ENCODE data around the gene FAM107A. TPM values are rescaled to one million over a fixed set of nuclear protein-coding genes. Genes with fewer than 3 reads are reported as not detected.

The FAM107A gene
- total and polyA plus RNA-seq, 9 of the 15 experiments (the other 6 are each of a cell fraction or from before 2014, with no cell fraction given): 0.07 TPM; not detected in 8

DNA sequence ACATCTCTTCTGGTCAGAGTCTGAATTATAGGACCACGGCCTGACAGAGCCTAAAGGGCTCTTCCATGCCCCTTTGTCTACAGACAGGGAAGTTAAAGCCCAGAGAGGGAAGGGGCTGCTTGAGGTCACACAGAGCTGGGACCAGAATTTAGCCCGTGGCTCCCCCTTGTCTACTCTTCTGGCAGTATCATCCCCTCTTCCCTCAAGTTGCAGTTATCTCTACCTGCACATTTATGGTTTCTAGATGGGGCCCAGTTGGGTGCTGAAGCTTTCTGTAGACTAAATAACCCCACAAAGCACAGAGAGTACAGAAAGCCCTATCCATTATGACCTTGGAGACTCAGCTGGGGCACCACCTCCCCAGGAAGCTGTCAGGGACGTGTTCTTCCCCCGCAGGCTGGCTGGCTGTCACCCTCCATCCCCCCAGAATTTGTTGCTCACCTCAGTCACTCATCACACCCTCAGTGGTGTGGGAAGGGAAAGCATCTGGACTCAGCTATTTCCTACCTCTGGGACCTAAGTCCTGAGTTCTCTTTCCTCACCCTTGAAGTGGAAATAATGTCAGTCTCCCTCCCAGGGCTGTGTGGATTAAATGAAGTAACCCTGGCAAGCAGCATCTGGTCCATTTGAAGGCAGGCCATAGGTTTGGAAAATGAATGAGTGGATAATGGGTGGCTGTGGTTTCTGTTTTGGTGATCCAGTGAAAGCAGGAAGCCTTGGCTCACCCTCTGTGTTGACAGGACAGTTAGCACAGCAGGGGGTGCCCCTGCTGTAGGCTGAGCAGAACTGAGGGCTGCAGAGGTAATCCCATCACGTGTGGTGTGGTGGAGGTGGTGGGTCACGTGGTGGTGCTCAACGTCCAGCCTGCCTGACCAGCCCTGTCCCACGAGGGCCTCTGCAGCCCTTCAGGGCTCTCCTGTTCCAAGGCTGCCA, 56.5 kb downstream of the FAM107A start (continued):
- TF ChIP-seq REST (IDR thresholded peaks at IDR 0.05; ENCODE audit: borderline replicate concordance) (peak; percentile 59), REST (CRISPR knock-in tag; IDR thresholded peaks at IDR 0.05; ENCODE audit: low read depth) (no peak), SP1 (CRISPR knock-in tag; IDR thresholded peaks at IDR 0.05) (no peak), ZNF592 (IDR thresholded peaks at IDR 0.05) (peak; percentile 66), MYC (IDR thresholded peaks at IDR 0.05; ENCODE audit: low read depth, low read length) (peak; percentile 21; the same call in 1 of the 2 replicates), MYC (CRISPR knock-in tag; IDR thresholded peaks at IDR 0.05; ENCODE audit: borderline replicate concordance, low read depth) (no peak), CREB3L1 (IDR thresholded peaks at IDR 0.05; ENCODE audit: borderline replicate concordance, low read depth) (no peak)
- TF ChIP-seq, protein P1, sequence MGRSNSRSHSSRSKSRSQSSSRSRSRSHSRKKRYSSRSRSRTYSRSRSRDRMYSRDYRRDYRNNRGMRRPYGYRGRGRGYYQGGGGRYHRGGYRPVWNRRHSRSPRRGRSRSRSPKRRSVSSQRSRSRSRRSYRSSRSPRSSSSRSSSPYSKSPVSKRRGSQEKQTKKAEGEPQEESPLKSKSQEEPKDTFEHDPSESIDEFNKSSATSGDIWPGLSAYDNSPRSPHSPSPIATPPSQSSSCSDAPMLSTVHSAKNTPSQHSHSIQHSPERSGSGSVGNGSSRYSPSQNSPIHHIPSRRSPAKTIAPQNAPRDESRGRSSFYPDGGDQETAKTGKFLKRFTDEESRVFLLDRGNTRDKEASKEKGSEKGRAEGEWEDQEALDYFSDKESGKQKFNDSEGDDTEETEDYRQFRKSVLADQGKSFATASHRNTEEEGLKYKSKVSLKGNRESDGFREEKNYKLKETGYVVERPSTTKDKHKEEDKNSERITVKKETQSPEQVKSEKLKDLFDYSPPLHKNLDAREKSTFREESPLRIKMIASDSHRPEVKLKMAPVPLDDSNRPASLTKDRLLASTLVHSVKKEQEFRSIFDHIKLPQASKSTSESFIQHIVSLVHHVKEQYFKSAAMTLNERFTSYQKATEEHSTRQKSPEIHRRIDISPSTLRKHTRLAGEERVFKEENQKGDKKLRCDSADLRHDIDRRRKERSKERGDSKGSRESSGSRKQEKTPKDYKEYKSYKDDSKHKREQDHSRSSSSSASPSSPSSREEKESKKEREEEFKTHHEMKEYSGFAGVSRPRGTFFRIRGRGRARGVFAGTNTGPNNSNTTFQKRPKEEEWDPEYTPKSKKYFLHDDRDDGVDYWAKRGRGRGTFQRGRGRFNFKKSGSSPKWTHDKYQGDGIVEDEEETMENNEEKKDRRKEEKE (IDR thresholded peaks at IDR 0.05; ENCODE audit: borderline replicate concordance in 1 of 2, control insufficient read depth in 1 of 2, low read depth in 2 of 2, low read length in 1 of 2): no peak
